Loucy (cell line): Measurements from ENCODE around the gene HTRA3.

Experiments
- H2AFZ ChIP-seq: fragments of 200-600 bp; sonication (generic); 2 replicates; pipeline ENCODE4 v1.6.0; 2016; ENCODE audit warnings: antibody characterized with exemption, mild to moderate bottlenecking, low read length, moderate library complexity
- H3F3A ChIP-seq: fragments of 200-600 bp; 2 replicates; pipeline ENCODE4 v1.6.0; 2016; ENCODE audit warnings: antibody characterized with exemption, low read depth, mild to moderate bottlenecking
- H3K27me3 ChIP-seq: fragments of 200-600 bp; sonication (generic); 2 replicates; pipeline ENCODE4 v1.6.1; 2014; ENCODE audit warnings: low read length, mild to moderate bottlenecking; ENCODE audit not compliant: insufficient read depth, poor library complexity, severe bottlenecking
- H3K36me3 ChIP-seq: fragments of 200-600 bp; sonication (generic); 2 replicates; pipeline ENCODE4 v1.6.1; 2016; ENCODE audit warnings: low read length; ENCODE audit not compliant: insufficient read depth
- H3K4me1 ChIP-seq: fragments of 200-600 bp; sonication (generic); 2 replicates; pipeline ENCODE4 v1.5.1; 2014; ENCODE audit warnings: low read length, mild to moderate bottlenecking; ENCODE audit not compliant: insufficient read depth, poor library complexity, severe bottlenecking
- H3K4me2 ChIP-seq: fragments of 200-600 bp; sonication (generic); 2 replicates; pipeline ENCODE4 v1.6.0; 2014; ENCODE audit warnings: antibody characterized with exemption, low read length, low read depth, mild to moderate bottlenecking; ENCODE audit not compliant: poor library complexity, severe bottlenecking
- H3K4me3 ChIP-seq: fragments of 200-600 bp; sonication (generic); 2 replicates; pipeline ENCODE4 v1.5.1; 2014; ENCODE audit warnings: low read length, mild to moderate bottlenecking, mixed read lengths; ENCODE audit not compliant: poor library complexity, severe bottlenecking
- H3K79me2 ChIP-seq: fragments of 200-600 bp; sonication (generic); 2 replicates; pipeline ENCODE4 v1.6.1; 2014; ENCODE audit warnings: low read length; ENCODE audit not compliant: insufficient read depth
- H3K9ac ChIP-seq: fragments of 200-600 bp; sonication (generic); 2 replicates; pipeline ENCODE4 v1.6.0; 2014; ENCODE audit warnings: mild to moderate bottlenecking, low read depth, low read length, moderate library complexity; ENCODE audit not compliant: poor library complexity, severe bottlenecking
- H3K9me2 ChIP-seq: fragments of 200-600 bp; sonication (generic); replicated peaks from 2 replicates; pipeline ENCODE4 v1.6.1; 2016; ENCODE audit warnings: low read depth, low read length, mixed read lengths
- H3K9me3 ChIP-seq: fragments of 200-600 bp; sonication (generic); 2 replicates; pipeline ENCODE4 v1.6.1; 2014; ENCODE audit warnings: mild to moderate bottlenecking, antibody characterized with exemption, low read length, low read depth; ENCODE audit not compliant: insufficient read depth
- H4K20me1 ChIP-seq: fragments of 200-600 bp; sonication (generic); 2 replicates; pipeline ENCODE4 v1.6.0; 2014; ENCODE audit warnings: antibody characterized with exemption, low read length, mild to moderate bottlenecking; ENCODE audit not compliant: insufficient read depth, poor library complexity, severe bottlenecking
- CTCF ChIP-seq: fragments of 200-600 bp; sonication (generic); conservative IDR thresholded peaks from 2 replicates; pipeline ENCODE4 v1.5.1; 2014; ENCODE audit warnings: mild to moderate bottlenecking, antibody characterized with exemption, low read length
- EZH2phosphoT487 ChIP-seq: fragments of 200-600 bp; IDR thresholded peaks from 2 replicates; pipeline ENCODE4 v1.6.1; 2018; ENCODE audit warnings: antibody characterized with exemption, mild to moderate bottlenecking, moderate library complexity, borderline replicate concordance

The HTRA3 gene

GRCh38 chr4:8293131-8293975, 23.8 kb downstream of the HTRA3 start:
- H3K4me3 ChIP-seq = no peak overlapping the region
- TF ChIP-seq CTCF (no peak), EZH2phosphoT487 (no peak)
- no peaks in the 10 kb centered on the region for H3K9me2 ChIP-seq
- peaks cover 4% of the 10 kb centered on the region; the same call in 1 of the 2 replicates for H3K9me3 ChIP-seq
- H3K27me3 ChIP-seq = no peaks in the 10 kb centered on the region
- no peaks in the 10 kb centered on the region for H3K36me3 ChIP-seq
- no peaks in the 10 kb centered on the region for H3F3A ChIP-seq
- no peak overlapping the region for H3K9ac ChIP-seq
- H3K4me1 ChIP-seq = no peaks in the 10 kb centered on the region
- H4K20me1 ChIP-seq = no peaks in the 10 kb centered on the region
- H2AFZ ChIP-seq = no peak overlapping the region
- H3K79me2 ChIP-seq = no peaks in the 10 kb centered on the region
- H3K4me2 ChIP-seq = no peak overlapping the region

- H3K79me2 ChIP-seq = no peaks in the 10 kb centered on the region
- H3K4me1 ChIP-seq = no peaks in the 10 kb centered on the region
- no peaks in the 10 kb centered on the region for H3K27me3 ChIP-seq
- H3K36me3 ChIP-seq = no peaks in the 10 kb centered on the region
- H3F3A ChIP-seq = no peaks in the 10 kb centered on the region
- no peak overlapping the region for H3K4me2 ChIP-seq
- H3K9me3 ChIP-seq = peaks cover 4% of the 10 kb centered on the region; the same call in 1 of the 2 replicates
- no peak for TF ChIP-seq CTCF
- no peak for TF ChIP-seq EZH2phosphoT487
- H3K9ac ChIP-seq = no peak overlapping the region
- H3K9me2 ChIP-seq = no peaks in the 10 kb centered on the region
- no peak overlapping the region for H2AFZ ChIP-seq
- no peaks in the 10 kb centered on the region for H4K20me1 ChIP-seq
- H3K4me3 ChIP-seq = no peak overlapping the region
Observed at GRCh38 chr4:8294036-8294435, 24.5 kb downstream of the HTRA3 start.

- Histone ChIP-seq H2AFZ (no peak overlapping the region), H3K4me2 (no peak overlapping the region), H3K27me3 (no peaks in the 10 kb centered on the region), H3K79me2 (no peaks in the 10 kb centered on the region), H3K4me3 (no peak overlapping the region), H3K9ac (no peak overlapping the region), H4K20me1 (no peaks in the 10 kb centered on the region), H3K9me2 (no peaks in the 10 kb centered on the region), H3F3A (no peaks in the 10 kb centered on the region), H3K4me1 (no peaks in the 10 kb centered on the region), H3K36me3 (no peaks in the 10 kb centered on the region), H3K9me3 (peaks cover 4% of the 10 kb centered on the region; the same call in 1 of the 2 replicates)
- TF ChIP-seq CTCF (no peak), EZH2phosphoT487 (no peak)
Observed at GRCh38 chr4:8294775-8295174, 25.2 kb downstream of the HTRA3 start.
